BLaER1 treated with 17β-estradiol and CSF1 and Interleukin-3, amounts not matched to agents 10 nM and 100 nM (cell line): ENCODE data around the gene GLS2.

ENCODE experiments used
- H3K27ac ChIP-seq, 11 experiments: shearing (Covaris generic); formaldehyde crosslinking; 2 replicates each; pipeline ENCODE4 v1.8.1; 2022
- H3K27me3 ChIP-seq, 11 experiments: shearing (Covaris generic); formaldehyde crosslinking; 2 replicates each; pipeline ENCODE4 v1.8.1; 2022
- H3K36me3 ChIP-seq, 11 experiments: shearing (Covaris generic); formaldehyde crosslinking; 2 replicates each; pipeline ENCODE4 v1.8.1; 2022
- H3K4me1 ChIP-seq, 10 experiments: shearing (Covaris generic); formaldehyde crosslinking; 2 replicates each; pipeline ENCODE4 v1.8.1; 2022
- H3K4me2 ChIP-seq, 11 experiments: shearing (Covaris generic); formaldehyde crosslinking; 2 replicates each; pipeline ENCODE4 v1.8.1; 2022
- H3K4me3 ChIP-seq, 10 experiments: shearing (Covaris generic); formaldehyde crosslinking; 2 replicates each; pipeline ENCODE4 v1.8.1; 2022
- H3K9ac ChIP-seq, 11 experiments: shearing (Covaris generic); formaldehyde crosslinking; 2 replicates each; pipeline ENCODE4 v1.8.1; 2022
- H3K9me3 ChIP-seq, 11 experiments: shearing (Covaris generic); formaldehyde crosslinking; replicated peaks in 1 of 11; 2 replicates each; pipeline ENCODE4 v1.8.1; 2022
- H4K20me1 ChIP-seq, 11 experiments: shearing (Covaris generic); formaldehyde crosslinking; 2 replicates each; pipeline ENCODE4 v1.8.1; 2022
- Cebpa-rat ChIP-seq, 11 experiments: shearing (Covaris generic); IDR thresholded peaks; 2 replicates each; pipeline ENCODE4 v1.8.1; 2022

GLS2 gene

DNA sequence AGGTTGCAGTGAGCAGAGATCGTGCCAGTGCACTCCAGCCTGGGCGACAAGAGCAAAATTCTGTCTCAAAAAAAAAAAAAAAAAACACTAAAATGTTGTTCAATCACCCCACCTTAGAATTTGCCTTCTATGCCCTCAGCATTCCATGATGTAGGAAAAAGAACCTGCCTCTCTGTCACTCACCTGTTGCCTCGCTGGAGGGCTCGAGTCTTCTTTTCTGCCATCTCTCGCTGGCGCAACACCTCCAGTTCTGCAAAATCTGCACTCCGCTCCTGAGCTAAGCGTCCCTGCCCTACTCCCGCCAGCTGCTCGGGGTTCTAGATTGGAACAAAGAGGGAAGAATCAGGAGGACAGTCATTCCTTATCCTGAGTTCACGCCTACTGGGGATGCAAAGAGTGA, 56.7 kb downstream of the GLS2 start:
- Histone ChIP-seq H3K9ac (no peak overlapping the region), H3K27ac (no peak overlapping the region), H4K20me1 (peaks cover 0 to 18% (median 0%) of the 10 kb centered on the region in 11 experiments; a peak in 2 of 22 replicates), H3K4me1 (peaks cover 0 to 11% (median 0%) of the 10 kb centered on the region in 10 experiments; a peak in 4 of 20 replicates), H3K9me3 (no peaks in the 10 kb centered on the region), H3K4me2 (no peak overlapping the region), H3K36me3 (peaks cover 62 to 92% (median 77%) of the 10 kb centered on the region in 11 experiments), H3K27me3 (no peaks in the 10 kb centered on the region), H3K4me3 (no peak overlapping the region)
- TF ChIP-seq Cebpa-rat (IDR thresholded peaks at IDR 0.05): no peak

GRCh38 chr12:56425940-56426438, 62.0 kb downstream of the GLS2 start:
- no peak for TF ChIP-seq Cebpa-rat (IDR thresholded peaks at IDR 0.05)

DNA sequence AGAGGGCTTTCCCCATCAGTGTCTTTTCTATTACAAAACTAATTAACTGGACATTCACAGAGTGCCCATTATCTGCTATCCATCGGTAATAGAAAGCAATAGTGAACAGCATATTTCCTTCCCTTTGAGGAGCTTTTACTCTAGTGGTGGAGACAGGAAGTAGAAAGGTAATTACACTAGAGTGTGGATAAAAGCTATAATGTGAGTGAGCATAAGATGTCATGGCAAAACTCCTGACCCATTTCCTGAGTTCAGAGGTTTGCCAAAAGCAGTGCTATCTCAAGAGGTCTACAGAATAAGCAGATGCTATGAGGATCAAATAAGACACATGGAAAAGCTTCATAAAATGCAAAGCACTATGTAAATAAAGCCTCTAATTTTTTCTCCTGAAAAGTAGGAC, 62.8 kb downstream of the GLS2 start:
- no peaks in the 10 kb centered on the region for H4K20me1 ChIP-seq
- peaks cover 80 to 100% (median 98%) of the 10 kb centered on the region in 11 experiments for H3K36me3 ChIP-seq
- no peak overlapping the region for H3K27ac ChIP-seq
- no peak overlapping the region for H3K9ac ChIP-seq
- no peaks in the 10 kb centered on the region for H3K4me1 ChIP-seq
- H3K27me3 ChIP-seq: no peaks in the 10 kb centered on the region
- no peaks in the 10 kb centered on the region for H3K9me3 ChIP-seq
- no peak overlapping the region for H3K4me2 ChIP-seq
- no peak overlapping the region for H3K4me3 ChIP-seq
- no peak for TF ChIP-seq Cebpa-rat (IDR thresholded peaks at IDR 0.05)

More at GRCh38 chr12:56425940-56426438, 62.0 kb downstream of the GLS2 start:
- H3K36me3 ChIP-seq: peaks cover 80 to 100% (median 97%) of the 10 kb centered on the region in 11 experiments
- H3K9ac ChIP-seq: no peak overlapping the region
- H3K4me1 ChIP-seq: no peaks in the 10 kb centered on the region
- H3K9me3 ChIP-seq: no peaks in the 10 kb centered on the region
- H3K27me3 ChIP-seq: no peaks in the 10 kb centered on the region
- H3K27ac ChIP-seq: no peak overlapping the region
- no peak overlapping the region for H3K4me3 ChIP-seq
- H4K20me1 ChIP-seq: no peaks in the 10 kb centered on the region
- H3K4me2 ChIP-seq: no peak overlapping the region
